ENCODE measurements around the gene TGOLN2. TPM values are rescaled to one million over a fixed set of nuclear protein-coding genes. Genes with fewer than 3 reads are reported as not detected.
A peak's percentile ranks its signal among the peaks of the same experiment; 100 is the strongest.

Gene TGOLN2
- total RNA-seq, 4 donors from 2014 or later, result 112 to 151 (median 128) TPM

- no peak for TF ChIP-seq CTCF (IDR thresholded peaks at IDR 0.05)
- DNase-seq (ENCODE audit: low spot score), result no peak
- no peak for ATAC-seq (ENCODE audit: low FRiP score)
Measured at GRCh38 chr2:85314884-85315242, 12.9 kb downstream of the TGOLN2 start.

- ATAC-seq (ENCODE audit: low FRiP score) (peak; percentile 62), DNase-seq (ENCODE audit: low spot score) (no peak)
- no peak for TF ChIP-seq CTCF (IDR thresholded peaks at IDR 0.05)
Measured at GRCh38 chr2:85312404-85312803, 15.4 kb downstream of the TGOLN2 start.

- no peak for ATAC-seq (ENCODE audit: low FRiP score)
- no peak for DNase-seq (ENCODE audit: low spot score)
- no peak for TF ChIP-seq CTCF (IDR thresholded peaks at IDR 0.05)
Measured at GRCh38 chr2:85310330-85310729, 17.5 kb downstream of the TGOLN2 start.

- DNase-seq (ENCODE audit: low spot score), result no peak
- ATAC-seq (ENCODE audit: low FRiP score), result no peak
- TF ChIP-seq CTCF (IDR thresholded peaks at IDR 0.05), result no peak
Measured at GRCh38 chr2:85309699-85310321, 18.0 kb downstream of the TGOLN2 start.

- TF ChIP-seq CTCF (IDR thresholded peaks at IDR 0.05), result no peak
- DNase-seq (ENCODE audit: low spot score) (no peak), ATAC-seq (ENCODE audit: low FRiP score) (peak; percentile 72)
Measured at GRCh38 chr2:85308896-85309555, 18.8 kb downstream of the TGOLN2 start.

GRCh38 chr2:85308201-85308600 lies 19.6 kb downstream of the TGOLN2 start:
- TF ChIP-seq CTCF (IDR thresholded peaks at IDR 0.05), result no peak
- no peak for DNase-seq (ENCODE audit: low spot score)
- ATAC-seq (ENCODE audit: low FRiP score), result no peak

- TF ChIP-seq CTCF (IDR thresholded peaks at IDR 0.05), result no peak
- no peak for DNase-seq (ENCODE audit: low spot score)
- no peak for ATAC-seq (ENCODE audit: low FRiP score)
Measured at GRCh38 chr2:85307527-85307897, 20.3 kb downstream of the TGOLN2 start.

All from omental fat pad (tissue), 4 donors.